Chondrocyte (in vitro differentiated cells): Measurements from ENCODE around the gene RHPN2. TPM values are rescaled to one million over a fixed set of nuclear protein-coding genes. Genes with fewer than 3 reads are reported as not detected.
"Not testable (repeated sequence)": the region's sequence is repeated elsewhere in the genome, so short reads cannot be mapped to it uniquely, and the experiment has no call there.

Source experiments
- DNase-seq: peaks from one replicate; pipeline ENCODE4 v3.0.0; 2021; ENCODE audit warnings: mixed read lengths, low spot score
- H3K27ac Mint-ChIP-seq: one replicate; pipeline ENCODE4 v1.8.0; 2021; ENCODE audit warnings: mild to moderate bottlenecking, moderate library complexity, mixed read lengths; ENCODE audit not compliant: unreplicated experiment
- H3K27me3 Mint-ChIP-seq: 2 replicates; pipeline ENCODE4 v1.8.0; 2021; ENCODE audit warnings: low read depth, mixed read lengths
- H3K36me3 Mint-ChIP-seq: 2 replicates; pipeline ENCODE4 v1.8.0; 2021; ENCODE audit warnings: low read depth, mixed read lengths
- H3K4me1 Mint-ChIP-seq: 2 replicates; pipeline ENCODE4 v1.8.0; 2021; ENCODE audit warnings: low read depth, mild to moderate bottlenecking, mixed read lengths
- H3K4me3 Mint-ChIP-seq: one replicate; pipeline ENCODE4 v1.8.0; 2021; ENCODE audit warnings: mild to moderate bottlenecking, moderate library complexity, mixed read lengths; ENCODE audit not compliant: unreplicated experiment
- H3K9me3 Mint-ChIP-seq: 2 replicates; pipeline ENCODE4 v1.8.0; 2021; ENCODE audit warnings: low read depth, mixed read lengths
- total RNA-seq: library from RNA; stranded (reverse); gene quantifications from 3 replicates; pipeline ENCODE4 v1.2.1, GENCODE V29; 2021
- TF ChIP-seq, protein P1 (sequence below): fragments of 200-600 bp; sonication (generic); IDR thresholded peaks from 2 replicates; pipeline ENCODE4 v1.5.0; 2021; ENCODE audit warnings: antibody characterized with exemption, mild to moderate bottlenecking, moderate library complexity

Gene RHPN2
- total RNA-seq, 1 donor from 2014 or later = 8.5 TPM

DNA sequence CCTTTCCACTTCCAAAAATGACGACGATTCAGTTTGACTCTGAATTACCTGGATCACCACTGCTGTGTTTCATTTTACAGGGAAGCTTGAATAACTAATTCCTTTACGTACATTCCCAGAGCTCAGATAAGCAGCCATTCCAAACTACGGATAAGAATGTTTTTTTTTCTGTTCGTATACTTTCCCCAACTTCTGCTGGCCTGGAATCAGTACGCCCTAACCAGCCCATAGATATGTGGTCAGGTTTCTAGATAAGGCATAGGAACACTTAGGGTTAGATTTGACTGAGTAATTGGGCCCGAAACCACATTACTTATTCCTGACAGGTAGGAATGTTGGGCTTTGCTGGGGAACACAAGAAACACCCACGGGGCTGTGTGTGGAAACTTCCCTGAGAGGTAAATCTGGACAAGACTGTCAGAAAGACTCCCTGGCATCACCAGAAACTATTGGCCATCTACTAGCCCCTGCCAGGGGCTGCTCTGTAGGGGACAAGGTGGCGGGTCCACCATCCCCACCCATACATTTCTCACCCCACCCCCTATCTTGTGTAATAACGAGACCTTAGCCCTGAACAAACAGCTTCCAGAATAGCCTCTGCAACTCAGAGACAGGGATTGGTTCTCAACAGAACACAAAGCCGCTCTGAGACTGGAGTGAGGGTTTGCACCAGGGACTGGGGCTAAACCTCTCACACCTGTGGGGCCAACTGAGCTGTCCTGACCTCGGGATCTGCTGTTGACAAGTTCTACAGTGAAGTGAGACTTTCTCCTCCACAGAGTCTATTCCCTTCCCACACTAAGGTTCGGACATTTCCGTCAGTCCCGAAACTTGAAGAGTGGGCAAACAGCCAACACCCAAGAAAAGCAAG is 15.6 kb downstream of the RHPN2 start:
- Mint-ChIP-seq H3K27me3 (no peaks in the 10 kb centered on the region), H3K4me3 (no peak overlapping the region), H3K27ac (no peak overlapping the region), H3K4me1 (no peaks in the 10 kb centered on the region), H3K36me3 (no peaks in the 10 kb centered on the region), H3K9me3 (no peaks in the 10 kb centered on the region)
- TF ChIP-seq, protein P1, sequence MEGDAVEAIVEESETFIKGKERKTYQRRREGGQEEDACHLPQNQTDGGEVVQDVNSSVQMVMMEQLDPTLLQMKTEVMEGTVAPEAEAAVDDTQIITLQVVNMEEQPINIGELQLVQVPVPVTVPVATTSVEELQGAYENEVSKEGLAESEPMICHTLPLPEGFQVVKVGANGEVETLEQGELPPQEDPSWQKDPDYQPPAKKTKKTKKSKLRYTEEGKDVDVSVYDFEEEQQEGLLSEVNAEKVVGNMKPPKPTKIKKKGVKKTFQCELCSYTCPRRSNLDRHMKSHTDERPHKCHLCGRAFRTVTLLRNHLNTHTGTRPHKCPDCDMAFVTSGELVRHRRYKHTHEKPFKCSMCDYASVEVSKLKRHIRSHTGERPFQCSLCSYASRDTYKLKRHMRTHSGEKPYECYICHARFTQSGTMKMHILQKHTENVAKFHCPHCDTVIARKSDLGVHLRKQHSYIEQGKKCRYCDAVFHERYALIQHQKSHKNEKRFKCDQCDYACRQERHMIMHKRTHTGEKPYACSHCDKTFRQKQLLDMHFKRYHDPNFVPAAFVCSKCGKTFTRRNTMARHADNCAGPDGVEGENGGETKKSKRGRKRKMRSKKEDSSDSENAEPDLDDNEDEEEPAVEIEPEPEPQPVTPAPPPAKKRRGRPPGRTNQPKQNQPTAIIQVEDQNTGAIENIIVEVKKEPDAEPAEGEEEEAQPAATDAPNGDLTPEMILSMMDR = no peak
- DNase-seq = no peak

DNA sequence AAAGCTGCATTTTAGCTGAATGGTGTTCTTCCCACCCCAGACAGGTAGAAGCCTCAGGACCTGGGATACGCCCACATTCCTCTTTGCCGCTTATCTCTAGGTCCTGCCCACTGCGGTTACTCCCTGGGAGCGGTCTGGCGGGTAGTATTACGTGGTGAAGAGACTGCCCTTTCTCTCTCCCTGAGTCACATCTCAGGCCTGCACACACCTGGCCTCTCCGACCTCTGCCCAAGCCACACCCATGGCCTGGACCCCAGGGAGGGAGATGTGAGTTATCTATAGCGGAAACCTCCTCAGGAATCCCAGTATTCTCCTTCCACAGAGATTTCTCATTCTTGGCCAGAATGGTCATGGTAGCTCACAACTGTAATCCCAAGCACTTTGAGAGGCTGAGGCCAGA is 17.3 kb downstream of the RHPN2 start:
- Mint-ChIP-seq H3K4me1 (no peaks in the 10 kb centered on the region), H3K4me3 (no peak overlapping the region), H3K9me3 (no peaks in the 10 kb centered on the region), H3K27ac (no peak overlapping the region), H3K36me3 (peaks cover 3% of the 10 kb centered on the region), H3K27me3 (no peaks in the 10 kb centered on the region)
- DNase-seq = no peak
- TF ChIP-seq, protein P1 = no peak

DNA sequence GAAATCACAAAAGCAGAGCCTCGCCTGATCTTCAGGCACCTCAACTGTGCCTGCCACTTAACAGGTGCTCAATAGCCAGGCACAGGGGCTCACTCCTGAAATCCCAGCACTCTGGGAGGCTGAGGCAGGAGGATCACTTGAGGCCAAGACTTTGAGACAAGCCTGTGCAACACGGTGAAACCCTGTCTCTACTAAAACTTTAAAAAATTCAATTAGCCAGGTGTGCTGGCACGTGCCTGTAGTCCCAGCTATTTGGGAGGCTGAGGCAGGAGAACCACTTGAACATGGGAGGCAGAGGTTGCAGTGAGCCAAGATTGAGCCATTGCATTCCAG is 22.9 kb downstream of the RHPN2 start:
- not testable (repeated sequence) for H3K36me3 Mint-ChIP-seq, H3K9me3 Mint-ChIP-seq, DNase-seq, H3K27ac Mint-ChIP-seq, H3K4me3 Mint-ChIP-seq, H3K27me3 Mint-ChIP-seq, H3K4me1 Mint-ChIP-seq

DNA sequence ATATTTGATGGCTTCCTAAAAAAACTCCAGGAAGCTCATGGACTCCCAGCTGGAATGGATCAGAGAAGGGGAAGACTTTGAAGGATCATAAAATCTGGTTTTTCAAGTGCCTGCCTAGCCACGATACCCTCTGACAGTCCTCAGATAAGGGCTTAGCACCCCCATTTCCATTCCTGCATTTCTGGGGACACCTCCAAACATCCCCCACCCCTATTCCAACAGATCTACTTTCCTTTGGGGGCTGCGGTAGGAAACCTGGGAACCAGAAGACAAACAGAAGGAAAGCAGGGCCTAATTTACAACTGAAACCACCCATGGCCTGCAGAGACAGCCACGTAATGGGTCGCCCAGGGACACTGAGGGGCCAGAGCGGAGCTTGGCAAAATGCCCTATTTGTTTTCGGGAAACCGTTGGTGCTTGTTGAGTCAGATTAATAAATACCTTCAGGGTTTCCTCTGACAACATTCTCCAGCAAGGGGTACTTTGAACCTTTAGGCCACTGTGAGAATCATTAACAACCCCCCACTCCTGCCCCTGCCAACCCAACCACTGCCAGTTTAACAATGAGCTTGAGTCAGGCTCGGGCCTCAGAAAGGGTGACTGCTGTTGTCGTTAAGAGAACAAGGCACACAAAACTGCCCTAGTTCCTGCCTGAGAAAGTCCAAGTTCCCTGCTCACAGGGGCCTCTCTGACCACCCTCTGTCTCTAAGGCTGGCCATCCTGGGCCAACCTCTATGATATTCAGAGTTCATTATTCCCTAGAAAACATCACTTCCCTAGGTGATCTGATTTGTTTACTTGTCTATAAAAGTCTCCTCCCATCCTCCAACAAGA is 23.5 kb downstream of the RHPN2 start:
- H3K36me3 Mint-ChIP-seq = peaks cover 3% of the 10 kb centered on the region

DNA sequence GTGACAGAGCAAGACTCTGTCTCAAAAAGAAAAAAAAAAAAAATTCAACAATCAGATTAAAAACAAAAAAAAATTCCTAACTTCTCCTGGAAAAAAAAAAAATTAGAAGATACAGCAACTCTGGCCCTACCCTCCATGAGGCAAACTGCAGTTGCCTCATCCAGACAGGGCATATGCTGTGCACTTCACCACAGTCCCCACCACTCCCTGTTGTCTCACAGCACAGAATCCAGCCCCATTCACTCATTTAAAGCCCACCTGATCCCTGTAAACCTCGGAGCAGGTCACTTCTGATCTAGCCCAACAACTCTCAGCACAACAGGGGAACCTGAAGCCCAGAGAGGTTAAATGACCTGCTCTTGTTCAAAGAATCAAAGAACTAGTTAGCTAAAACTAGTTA is 24.9 kb downstream of the RHPN2 start:
- no peaks in the 10 kb centered on the region for H3K4me1 Mint-ChIP-seq
- H3K9me3 Mint-ChIP-seq = no peaks in the 10 kb centered on the region
- TF ChIP-seq, protein P1 = no peak
- peaks cover 3% of the 10 kb centered on the region for H3K36me3 Mint-ChIP-seq
- H3K4me3 Mint-ChIP-seq = no peak overlapping the region
- DNase-seq = no peak
- no peaks in the 10 kb centered on the region for H3K27me3 Mint-ChIP-seq
- no peak overlapping the region for H3K27ac Mint-ChIP-seq

More for the DNA sequence above, 23.5 kb downstream of the RHPN2 start:
- Mint-ChIP-seq H3K9me3 (no peaks in the 10 kb centered on the region), H3K4me1 (no peaks in the 10 kb centered on the region), H3K4me3 (no peak overlapping the region), H3K27ac (no peak overlapping the region), H3K27me3 (no peaks in the 10 kb centered on the region)
- DNase-seq = no peak
- TF ChIP-seq, protein P1 = no peak
